Measurements from ENCODE around the gene PPIL6.

The PPIL6 gene

GRCh38 chr6:109450801-109451200 lies 10.4 kb upstream of the PPIL6 start:
- no peak for TF ChIP-seq CTCF (IDR thresholded peaks at IDR 0.05; ENCODE audit: borderline replicate concordance, control extremely low read depth, extremely low read depth, insufficient read depth, missing control alignments)
- no peak for DNase-seq (ENCODE audit: low spot score)
- in situ Hi-C loops (cut with MboI; ENCODE audit: low sequenced_read_pairs, unreplicated experiment), result no loop called here

GRCh38 chr6:109449795-109450673 lies 9.6 kb upstream of the PPIL6 start:
- no peak for TF ChIP-seq CTCF (IDR thresholded peaks at IDR 0.05; ENCODE audit: borderline replicate concordance, control extremely low read depth, extremely low read depth, insufficient read depth, missing control alignments)
- in situ Hi-C loops (cut with MboI; ENCODE audit: low sequenced_read_pairs, unreplicated experiment), result no loop called here
- no peak for DNase-seq (ENCODE audit: low spot score)

GRCh38 chr6:109449064-109449794 lies 8.8 kb upstream of the PPIL6 start:
- in situ Hi-C loops (cut with MboI; ENCODE audit: low sequenced_read_pairs, unreplicated experiment), result no loop called here
- no peak for TF ChIP-seq CTCF (IDR thresholded peaks at IDR 0.05; ENCODE audit: borderline replicate concordance, control extremely low read depth, extremely low read depth, insufficient read depth, missing control alignments)
- no peak for DNase-seq (ENCODE audit: low spot score)

GRCh38 chr6:109448615-109449014 lies 8.2 kb upstream of the PPIL6 start:
- DNase-seq (ENCODE audit: low spot score), result no peak
- TF ChIP-seq CTCF (IDR thresholded peaks at IDR 0.05; ENCODE audit: borderline replicate concordance, control extremely low read depth, extremely low read depth, insufficient read depth, missing control alignments), result no peak
- in situ Hi-C loops (cut with MboI; ENCODE audit: low sequenced_read_pairs, unreplicated experiment), result no loop called here

GRCh38 chr6:109447878-109448555 lies 7.6 kb upstream of the PPIL6 start:
- no peak for DNase-seq (ENCODE audit: low spot score)
- no peak for TF ChIP-seq CTCF (IDR thresholded peaks at IDR 0.05; ENCODE audit: borderline replicate concordance, control extremely low read depth, extremely low read depth, insufficient read depth, missing control alignments)
- in situ Hi-C loops (cut with MboI; ENCODE audit: low sequenced_read_pairs, unreplicated experiment), result no loop called here

- no peak for DNase-seq (ENCODE audit: low spot score)
- TF ChIP-seq CTCF (IDR thresholded peaks at IDR 0.05; ENCODE audit: borderline replicate concordance, control extremely low read depth, extremely low read depth, insufficient read depth, missing control alignments), result no peak
- in situ Hi-C loops (cut with MboI; ENCODE audit: low sequenced_read_pairs, unreplicated experiment), result no loop called here
These were observed 6.7 kb upstream of the PPIL6 start for GRCh38 chr6:109447087-109447486.
